Prostate gland (tissue), 2 donors: ENCODE data around the gene EN1. TPM values are rescaled to one million over a fixed set of nuclear protein-coding genes. Genes with fewer than 3 reads are reported as not detected.
A peak's percentile ranks its signal among the peaks of the same experiment; 100 is the strongest.

Experiments used
- DNase-seq: peaks from one replicate; pipeline ENCODE4 v3.0.0-alpha.2; 2019; ENCODE audit warnings: low spot score
- H3K27ac ChIP-seq, 2 donors: fragments of 200-600 bp; sonication (generic); 2 replicates each; pipeline ENCODE4 v1.5.1; 2017 to 2019
- H3K27me3 ChIP-seq: fragments of 200-600 bp; sonication (generic); replicated peaks from 2 replicates; pipeline ENCODE4 v1.5.1; 2019; ENCODE audit not compliant: insufficient read depth
- H3K36me3 ChIP-seq, 2 donors: fragments of 200-600 bp; sonication (generic); 1 replicate in 1 of 2; 2 replicates in 1 of 2; pipeline versions ENCODE4 v1.5.1 to v1.8.1; 2017 to 2019
- H3K4me1 ChIP-seq: fragments of 200-600 bp; sonication (generic); replicated peaks from 2 replicates; pipeline ENCODE4 v1.5.1; 2019
- H3K4me3 ChIP-seq, 2 donors: fragments of 200-600 bp; sonication (generic); 2 replicates each; pipeline ENCODE4 v1.5.1; 2017 to 2019
- H3K9me3 ChIP-seq: fragments of 200-600 bp; sonication (generic); 2 replicates; pipeline ENCODE4 v1.5.1; 2017
- CTCF ChIP-seq, 4 experiments: fragments of 200-600 bp in 2 of 4; fragments of 450-650 bp in 2 of 4; sonication (generic) in 2 of 4; IDR thresholded peaks; 1 replicate in 3 of 4; 2 replicates in 1 of 4; pipeline ENCODE4 v1.5.1; 2016 to 2019; ENCODE audit warnings: antibody characterized with exemption in 4 of 4, mild to moderate bottlenecking in 2 of 4, moderate library complexity in 2 of 4
- POLR2A ChIP-seq: fragments of 450-650 bp; IDR thresholded peaks from one replicate; pipeline ENCODE4 v1.6.1; 2016; ENCODE audit warnings: antibody characterized with exemption, mild to moderate bottlenecking
- POLR2AphosphoS5 ChIP-seq: sonication (generic); formaldehyde crosslinking; IDR thresholded peaks from one replicate; pipeline ENCODE4 v1.6.1; 2017; ENCODE audit warnings: antibody characterized with exemption
- WGBS: methylation state at CpG from one replicate; pipeline ENCODE4 v1.1.5; 2018; 5-methylcytosine and 5-hydroxymethylcytosine counted together
- intact Hi-C: fragments of 100-400 bp; cut with DNase I; formaldehyde crosslinking; loops from one replicate; pipeline ENCODE4 v1.14.2; 2022
- total RNA-seq, 2 donors: library from RNA; depleted of rRNA; stranded (reverse); fragments of >200 nt; gene quantifications; one replicate each; pipeline ENCODE4 v1.1.0, GENCODE V29; 2016

Gene EN1
- total RNA-seq, 2 donors from 2014 or later, result 0.09 TPM; not detected in 1

GRCh38 chr2:118857677-118858484 lies 10.4 kb upstream of the EN1 start:
- no peak overlapping the region for H3K4me3 ChIP-seq

GRCh38 chr2:118856978-118857676 lies 9.7 kb upstream of the EN1 start:
- peaks cover 69% of the 10 kb centered on the region for H3K27me3 ChIP-seq

More at GRCh38 chr2:118857677-118858484, 10.4 kb upstream of the EN1 start:
- 4% methylated on average over 52 of the region's 52 CpGs for WGBS
- no peaks in the 10 kb centered on the region for H3K9me3 ChIP-seq
- peaks cover 63% of the 10 kb centered on the region for H3K27me3 ChIP-seq
- no peak for TF ChIP-seq CTCF (IDR thresholded peaks at IDR 0.05)
- TF ChIP-seq POLR2A, result no peak
- no peak for TF ChIP-seq POLR2AphosphoS5
- no peaks in the 10 kb centered on the region for H3K36me3 ChIP-seq
- no peak overlapping the region for H3K27ac ChIP-seq
- DNase-seq, result no peak
- intact Hi-C loops, result loop anchor here (5.0 kb wide), 1 partner anchor 636 kb away; no protein-coding TSS in a partner anchor
- H3K4me1 ChIP-seq, result no peaks in the 10 kb centered on the region

GRCh38 chr2:118856330-118856977 lies 9.0 kb upstream of the EN1 start:
- intact Hi-C loops, result loop anchor here (5.0 kb wide), 1 partner anchor 634 kb away; no protein-coding TSS in a partner anchor
- TF ChIP-seq CTCF (IDR thresholded peaks at IDR 0.05), result no peak
- TF ChIP-seq POLR2A, result no peak
- TF ChIP-seq POLR2AphosphoS5, result no peak
- 8% methylated on average over 25 of the region's 25 CpGs for WGBS
- Histone ChIP-seq H3K27ac (no peak overlapping the region), H3K4me3 (no peak overlapping the region), H3K27me3 (peaks cover 71% of the 10 kb centered on the region), H3K4me1 (no peaks in the 10 kb centered on the region), H3K9me3 (no peaks in the 10 kb centered on the region), H3K36me3 (no peaks in the 10 kb centered on the region)
- no peak for DNase-seq

More at GRCh38 chr2:118856978-118857676, 9.7 kb upstream of the EN1 start:
- intact Hi-C loops, result loop anchor here (5.0 kb wide), 1 partner anchor 635 kb away; no protein-coding TSS in a partner anchor
- DNase-seq, result no peak
- Histone ChIP-seq H3K36me3 (no peaks in the 10 kb centered on the region), H3K4me1 (no peaks in the 10 kb centered on the region), H3K27ac (no peak overlapping the region), H3K4me3 (no peak overlapping the region), H3K9me3 (no peaks in the 10 kb centered on the region)
- TF ChIP-seq POLR2AphosphoS5 (no peak), CTCF (IDR thresholded peaks at IDR 0.05) (no peak), POLR2A (no peak)
- WGBS, result 5% methylated on average over 47 of the region's 50 CpGs

- DNase-seq, result peak; percentile 53
- intact Hi-C loops, result loop anchor here (5.0 kb wide), 1 partner anchor 633 kb away; no protein-coding TSS in a partner anchor
- H3K27ac ChIP-seq, result no peak overlapping the region
- TF ChIP-seq POLR2A (no peak), CTCF (IDR thresholded peaks at IDR 0.05) (peak; percentile 87 to 94 (median 92)), POLR2AphosphoS5 (peak; percentile 44)
- no peaks in the 10 kb centered on the region for H3K36me3 ChIP-seq
- no peak overlapping the region for H3K4me3 ChIP-seq
- H3K4me1 ChIP-seq, result no peaks in the 10 kb centered on the region
- H3K9me3 ChIP-seq, result no peaks in the 10 kb centered on the region
- peaks cover 77% of the 10 kb centered on the region for H3K27me3 ChIP-seq
- WGBS, result 1% methylated on average over 69 of the region's 69 CpGs
Measured at GRCh38 chr2:118855451-118856279, 8.2 kb upstream of the EN1 start.
